LoVo (cell line): Measurements from ENCODE around the gene TAF13.
"Not testable (repeated sequence)": the region's sequence is repeated elsewhere in the genome, so short reads cannot be mapped to it uniquely, and the experiment has no call there.

Source experiments
- DNase-seq: peaks from one replicate; pipeline ENCODE4 v3.0.0-alpha.2; 2016; ENCODE audit warnings: low spot score

The TAF13 gene

GRCh38 chr1:109046671-109047070 lies 29.1 kb downstream of the TAF13 start:
- DNase-seq, result no peak

DNA sequence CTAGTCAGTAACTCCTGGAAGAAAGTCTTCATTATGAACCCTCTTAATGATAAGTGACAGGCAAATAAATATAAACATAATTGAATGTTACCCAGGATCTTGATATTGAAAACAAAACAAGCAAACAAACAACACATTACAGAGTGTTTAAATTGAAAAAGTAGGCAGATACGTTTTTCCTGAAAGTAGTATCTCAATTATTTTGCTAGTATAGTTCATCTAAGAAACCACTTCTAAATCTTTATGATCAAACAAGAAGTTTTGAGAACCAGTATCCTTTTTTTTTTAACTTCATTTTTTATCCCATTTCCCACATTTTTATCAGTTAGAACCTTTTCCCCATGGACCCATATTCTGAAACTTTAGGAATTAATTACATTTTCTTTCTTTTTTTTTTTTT lies 30.2 kb downstream of the TAF13 start:
- DNase-seq, result no peak

GRCh38 chr1:109041621-109042468 lies 34.0 kb downstream of the TAF13 start, which contains the start of gene WDR47:
Gene WDR47 (minus strand): TSS chr1:109042102. CDS start chr1:109023512, 18,590 bp downstream.
- DNase-seq, result peak; percentile 95

DNA sequence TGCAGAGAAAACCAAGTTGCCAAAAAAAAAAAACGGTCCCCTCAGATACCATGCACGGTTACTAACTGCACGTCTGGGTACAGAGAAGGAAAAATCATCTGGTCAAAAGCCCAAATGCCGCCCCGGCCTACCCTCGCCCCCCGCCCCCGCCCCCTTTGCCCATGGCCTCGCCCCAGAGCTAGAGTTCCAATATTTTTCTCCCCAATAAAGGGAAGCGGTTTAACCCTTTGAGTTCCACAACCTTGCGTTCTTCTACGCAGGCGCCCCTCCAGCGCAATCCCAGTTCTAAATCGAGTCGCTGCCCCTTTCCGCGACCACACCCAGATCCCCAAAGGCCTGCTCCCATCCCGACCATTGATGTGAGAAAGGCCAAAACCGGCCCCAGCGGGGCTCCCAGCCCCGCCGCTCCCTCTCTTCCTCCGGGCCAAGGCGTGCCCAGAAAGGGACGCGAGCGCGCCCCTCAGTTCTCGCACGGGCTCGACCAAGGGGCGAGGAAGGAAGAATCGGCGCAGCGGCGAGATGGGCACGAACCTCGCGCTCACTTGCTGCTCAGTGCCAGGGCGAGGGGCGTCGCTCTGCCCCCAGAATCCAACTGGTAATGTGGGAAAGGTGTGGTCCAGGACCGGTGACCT lies 34.7 kb downstream of the TAF13 start:
- no peak for DNase-seq

DNA sequence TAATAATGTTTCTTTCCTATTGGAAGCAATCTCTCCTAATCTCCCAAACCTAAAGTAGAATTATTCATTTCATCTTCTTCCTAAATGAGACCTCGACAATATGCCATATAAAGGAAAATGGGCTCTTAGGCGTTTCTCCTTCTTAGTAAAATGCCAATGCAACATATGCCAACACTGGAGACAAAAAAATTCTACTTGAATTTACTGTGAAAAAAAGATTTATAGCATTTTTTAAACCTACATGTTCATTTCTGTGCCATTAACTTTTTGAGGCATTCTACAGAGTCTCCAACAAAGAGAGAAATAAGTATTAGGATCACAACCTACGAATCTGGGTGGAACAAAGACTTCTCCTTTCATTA lies 35.2 kb downstream of the TAF13 start:
- no peak for DNase-seq

GRCh38 chr1:109034382-109034781 lies 41.4 kb downstream of the TAF13 start:
- no peak for DNase-seq

DNA sequence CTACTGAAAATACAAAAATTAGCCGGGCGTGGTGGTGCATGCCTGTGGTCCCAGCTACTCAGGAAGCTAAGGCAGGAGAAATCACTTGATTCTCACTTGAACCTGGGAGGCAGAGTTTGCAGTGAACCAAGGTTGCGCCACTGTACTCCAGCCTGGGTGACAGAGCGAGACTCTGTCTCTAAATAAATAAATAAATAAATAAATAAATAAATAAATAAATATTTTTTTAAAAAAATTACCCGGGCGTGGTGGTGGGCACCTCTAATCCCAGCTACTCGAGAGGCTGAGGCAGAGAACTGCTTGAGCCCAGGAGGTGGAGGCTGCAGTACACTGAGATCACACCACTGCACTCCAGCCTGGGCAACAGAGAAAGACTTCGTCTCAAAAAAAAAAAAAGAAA lies 46.3 kb downstream of the TAF13 start:
- not testable (repeated sequence) for DNase-seq

GRCh38 chr1:109027841-109028240 lies 48.0 kb downstream of the TAF13 start:
- DNase-seq, result no peak

DNA sequence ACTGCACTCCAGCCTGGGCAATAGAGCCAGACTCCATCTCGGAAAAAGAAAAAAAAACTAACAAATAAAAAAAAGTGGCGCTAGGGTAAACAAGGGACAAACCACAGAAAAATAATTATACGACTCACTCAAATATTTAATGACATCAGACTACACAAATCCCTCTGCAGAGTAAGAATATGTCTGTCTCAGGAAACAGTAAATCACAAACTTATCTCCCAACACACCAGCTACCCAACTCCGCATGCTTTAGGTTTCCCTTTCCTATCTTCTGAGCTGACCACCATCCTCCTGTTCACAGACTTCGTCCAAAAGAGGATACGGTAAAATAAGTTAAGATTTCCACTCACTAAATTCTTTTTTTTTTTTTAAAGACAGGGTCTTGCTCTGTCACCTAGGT lies 50.1 kb downstream of the TAF13 start:
- DNase-seq, result no peak

DNA sequence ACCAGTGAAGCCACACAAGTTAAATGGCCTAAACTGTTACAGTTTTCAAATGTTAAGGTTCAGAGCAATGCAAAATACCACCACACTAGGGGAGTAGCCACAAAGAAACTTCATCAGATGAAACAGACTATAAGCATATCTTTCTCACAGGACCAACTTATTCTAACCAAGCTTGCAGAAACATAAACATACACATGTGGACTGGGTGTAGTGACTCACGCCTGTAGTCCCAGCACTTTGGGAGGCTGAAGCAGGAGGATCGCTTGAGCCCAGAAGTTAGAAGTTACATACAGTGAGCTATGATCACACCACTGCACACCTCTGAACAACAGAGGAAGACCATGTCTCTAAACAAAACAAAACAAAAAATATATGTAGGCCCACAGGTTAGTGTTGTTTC lies 51.2 kb downstream of the TAF13 start:
- no peak for DNase-seq

- DNase-seq, result no peak
These were observed 55.0 kb downstream of the TAF13 start for GRCh38 chr1:109020693-109021257.

- not testable (repeated sequence) for DNase-seq
These were observed 58.1 kb downstream of the TAF13 start for GRCh38 chr1:109017719-109018118.

DNA sequence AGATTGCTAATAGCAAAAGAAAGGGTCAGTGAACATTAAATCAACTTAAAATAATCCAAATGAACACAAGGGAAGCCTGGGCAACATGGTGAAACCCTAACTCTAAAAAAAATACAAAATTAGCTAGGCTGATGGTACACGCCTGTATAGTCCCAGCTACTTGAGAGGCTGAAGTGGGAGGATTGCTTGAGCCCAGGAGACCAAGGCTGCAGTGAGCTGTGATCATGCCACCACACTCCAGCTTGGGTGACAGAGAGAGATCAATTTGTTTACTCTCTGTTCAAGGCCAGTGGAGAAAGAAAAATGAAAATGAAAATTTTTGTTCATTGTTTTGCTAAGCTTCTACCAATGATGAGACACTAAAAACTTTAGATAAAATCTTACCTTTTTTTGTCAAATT lies 58.7 kb downstream of the TAF13 start:
- DNase-seq, result no peak
